Loucy (cell line): ENCODE data around the gene PSAPL1.

Experiments
- H2AFZ ChIP-seq: fragments of 200-600 bp; sonication (generic); 2 replicates; pipeline ENCODE4 v1.6.0; 2016; ENCODE audit warnings: antibody characterized with exemption, mild to moderate bottlenecking, low read length, moderate library complexity
- H3F3A ChIP-seq: fragments of 200-600 bp; 2 replicates; pipeline ENCODE4 v1.6.0; 2016; ENCODE audit warnings: antibody characterized with exemption, low read depth, mild to moderate bottlenecking
- H3K27me3 ChIP-seq: fragments of 200-600 bp; sonication (generic); 2 replicates; pipeline ENCODE4 v1.6.1; 2014; ENCODE audit warnings: low read length, mild to moderate bottlenecking; ENCODE audit not compliant: insufficient read depth, poor library complexity, severe bottlenecking
- H3K36me3 ChIP-seq: fragments of 200-600 bp; sonication (generic); 2 replicates; pipeline ENCODE4 v1.6.1; 2016; ENCODE audit warnings: low read length; ENCODE audit not compliant: insufficient read depth
- H3K4me1 ChIP-seq: fragments of 200-600 bp; sonication (generic); 2 replicates; pipeline ENCODE4 v1.5.1; 2014; ENCODE audit warnings: low read length, mild to moderate bottlenecking; ENCODE audit not compliant: insufficient read depth, poor library complexity, severe bottlenecking
- H3K4me2 ChIP-seq: fragments of 200-600 bp; sonication (generic); 2 replicates; pipeline ENCODE4 v1.6.0; 2014; ENCODE audit warnings: antibody characterized with exemption, low read length, low read depth, mild to moderate bottlenecking; ENCODE audit not compliant: poor library complexity, severe bottlenecking
- H3K4me3 ChIP-seq: fragments of 200-600 bp; sonication (generic); 2 replicates; pipeline ENCODE4 v1.5.1; 2014; ENCODE audit warnings: low read length, mild to moderate bottlenecking, mixed read lengths; ENCODE audit not compliant: poor library complexity, severe bottlenecking
- H3K79me2 ChIP-seq: fragments of 200-600 bp; sonication (generic); 2 replicates; pipeline ENCODE4 v1.6.1; 2014; ENCODE audit warnings: low read length; ENCODE audit not compliant: insufficient read depth
- H3K9ac ChIP-seq: fragments of 200-600 bp; sonication (generic); 2 replicates; pipeline ENCODE4 v1.6.0; 2014; ENCODE audit warnings: mild to moderate bottlenecking, low read depth, low read length, moderate library complexity; ENCODE audit not compliant: poor library complexity, severe bottlenecking
- H3K9me2 ChIP-seq: fragments of 200-600 bp; sonication (generic); replicated peaks from 2 replicates; pipeline ENCODE4 v1.6.1; 2016; ENCODE audit warnings: low read depth, low read length, mixed read lengths
- H3K9me3 ChIP-seq: fragments of 200-600 bp; sonication (generic); 2 replicates; pipeline ENCODE4 v1.6.1; 2014; ENCODE audit warnings: mild to moderate bottlenecking, antibody characterized with exemption, low read length, low read depth; ENCODE audit not compliant: insufficient read depth
- H4K20me1 ChIP-seq: fragments of 200-600 bp; sonication (generic); 2 replicates; pipeline ENCODE4 v1.6.0; 2014; ENCODE audit warnings: antibody characterized with exemption, low read length, mild to moderate bottlenecking; ENCODE audit not compliant: insufficient read depth, poor library complexity, severe bottlenecking
- CTCF ChIP-seq: fragments of 200-600 bp; sonication (generic); conservative IDR thresholded peaks from 2 replicates; pipeline ENCODE4 v1.5.1; 2014; ENCODE audit warnings: mild to moderate bottlenecking, antibody characterized with exemption, low read length
- EZH2phosphoT487 ChIP-seq: fragments of 200-600 bp; IDR thresholded peaks from 2 replicates; pipeline ENCODE4 v1.6.1; 2018; ENCODE audit warnings: antibody characterized with exemption, mild to moderate bottlenecking, moderate library complexity, borderline replicate concordance

Gene PSAPL1

GRCh38 chr4:7436256-7436655, 1.5 kb upstream of the PSAPL1 start:
- no peak overlapping the region for H3K4me2 ChIP-seq
- no peak overlapping the region for H2AFZ ChIP-seq
- no peaks in the 10 kb centered on the region for H3K27me3 ChIP-seq

GRCh38 chr4:7435471-7436061, 836 bp upstream of the PSAPL1 start:
- Histone ChIP-seq H3K79me2 (no peaks in the 10 kb centered on the region), H3K4me3 (no peak overlapping the region), H3K4me1 (no peaks in the 10 kb centered on the region), H3K9me2 (no peaks in the 10 kb centered on the region), H3K4me2 (no peak overlapping the region), H2AFZ (no peak overlapping the region), H3K27me3 (no peaks in the 10 kb centered on the region), H3K36me3 (no peaks in the 10 kb centered on the region), H4K20me1 (no peaks in the 10 kb centered on the region), H3F3A (no peaks in the 10 kb centered on the region), H3K9me3 (peaks cover 7% of the 10 kb centered on the region; the same call in 1 of the 2 replicates), H3K9ac (no peak overlapping the region)
- TF ChIP-seq EZH2phosphoT487 (no peak), CTCF (no peak)

More at GRCh38 chr4:7436256-7436655, 1.5 kb upstream of the PSAPL1 start:
- Histone ChIP-seq H3K36me3 (no peaks in the 10 kb centered on the region), H4K20me1 (no peaks in the 10 kb centered on the region), H3F3A (no peaks in the 10 kb centered on the region), H3K4me1 (no peaks in the 10 kb centered on the region), H3K9ac (no peak overlapping the region), H3K79me2 (no peaks in the 10 kb centered on the region), H3K9me2 (no peaks in the 10 kb centered on the region), H3K4me3 (no peak overlapping the region), H3K9me3 (peaks cover 7% of the 10 kb centered on the region; the same call in 1 of the 2 replicates)
- TF ChIP-seq CTCF (no peak), EZH2phosphoT487 (no peak)

- H3F3A ChIP-seq = no peaks in the 10 kb centered on the region
- H4K20me1 ChIP-seq = no peaks in the 10 kb centered on the region
- no peak overlapping the region for H3K4me3 ChIP-seq
- H2AFZ ChIP-seq = no peak overlapping the region
- no peak overlapping the region for H3K4me2 ChIP-seq
- no peaks in the 10 kb centered on the region for H3K9me2 ChIP-seq
- H3K79me2 ChIP-seq = no peaks in the 10 kb centered on the region
- H3K27me3 ChIP-seq = no peaks in the 10 kb centered on the region
- no peaks in the 10 kb centered on the region for H3K4me1 ChIP-seq
- no peaks in the 10 kb centered on the region for H3K36me3 ChIP-seq
- no peak overlapping the region for H3K9ac ChIP-seq
- H3K9me3 ChIP-seq = peaks cover 7% of the 10 kb centered on the region; the same call in 1 of the 2 replicates
- no peak for TF ChIP-seq EZH2phosphoT487
- TF ChIP-seq CTCF = no peak
These were observed 477 bp downstream of the PSAPL1 start for GRCh38 chr4:7434141-7434765.
